Ishikawa (cell line): ENCODE measurements around the gene SLC28A3.

Source experiments
- CEBPB ChIP-seq: IDR thresholded peaks from 2 replicates; pipeline ENCODE4 v1.6.1; 2012
- CREB1 ChIP-seq: IDR thresholded peaks from 2 replicates; pipeline ENCODE4 v1.6.1; 2012; ENCODE audit warnings: low read depth
- EGR1 ChIP-seq: IDR thresholded peaks from 2 replicates; pipeline ENCODE4 v1.6.1; 2012
- EP300 ChIP-seq: IDR thresholded peaks from 2 replicates; pipeline ENCODE4 v1.6.1; 2012; ENCODE audit warnings: borderline replicate concordance
- FOXM1 ChIP-seq: IDR thresholded peaks from 2 replicates; pipeline ENCODE4 v1.6.1; 2012; ENCODE audit warnings: low read depth, borderline replicate concordance
- MAX ChIP-seq: IDR thresholded peaks from 2 replicates; pipeline ENCODE4 v1.6.1; 2012
- NFIC ChIP-seq: IDR thresholded peaks from 2 replicates; pipeline ENCODE4 v1.6.1; 2012
- RAD21 ChIP-seq: IDR thresholded peaks from 2 replicates; pipeline ENCODE4 v1.6.1; 2012; ENCODE audit warnings: low read depth
- REST ChIP-seq: IDR thresholded peaks from 2 replicates; pipeline ENCODE4 v1.6.1; 2012; ENCODE audit warnings: low read depth, mild to moderate bottlenecking
- TAF1 ChIP-seq: IDR thresholded peaks from 2 replicates; pipeline ENCODE4 v1.6.1; 2012; ENCODE audit warnings: low read depth, mild to moderate bottlenecking
- TCF12 ChIP-seq: IDR thresholded peaks from 2 replicates; pipeline ENCODE4 v1.6.1; 2012; ENCODE audit warnings: low read depth
- TEAD4 ChIP-seq: IDR thresholded peaks from 2 replicates; pipeline ENCODE4 v1.6.1; 2012
- YY1 ChIP-seq: IDR thresholded peaks from 2 replicates; pipeline ENCODE4 v1.6.1; 2012; ENCODE audit warnings: low read depth
- ZBTB7A ChIP-seq: IDR thresholded peaks from 2 replicates; pipeline ENCODE4 v1.6.1; 2012; ENCODE audit warnings: low read depth
- TF ChIP-seq, protein P1 (sequence below): IDR thresholded peaks from 2 replicates; pipeline ENCODE4 v1.6.1; 2012

The SLC28A3 gene

DNA sequence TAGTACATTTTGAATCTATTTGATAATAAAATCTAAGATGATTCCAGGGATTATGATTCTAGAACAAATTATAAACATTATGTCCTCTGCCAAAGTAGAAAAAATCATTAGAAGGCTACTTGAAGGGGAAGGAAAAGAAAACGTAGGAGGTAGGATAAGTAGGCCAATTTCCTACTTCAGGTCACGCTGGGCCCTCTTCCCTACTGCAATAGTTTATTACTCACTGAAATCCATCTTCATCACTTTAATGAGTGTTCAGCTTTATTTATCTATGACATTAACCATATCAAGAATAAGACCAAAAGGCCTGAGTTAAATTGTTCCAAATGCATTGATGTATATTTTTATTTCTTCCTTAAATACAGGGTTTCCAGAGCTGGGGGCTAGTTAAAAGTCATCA is 21.6 kb downstream of the SLC28A3 start:
- TF ChIP-seq TAF1 (no peak), ZBTB7A (no peak), EP300 (no peak), RAD21 (no peak), NFIC (no peak), TEAD4 (no peak), FOXM1 (no peak), REST (no peak), CEBPB (no peak), TCF12 (no peak), CREB1 (no peak), MAX (no peak), EGR1 (no peak)
- TF ChIP-seq, protein P1, sequence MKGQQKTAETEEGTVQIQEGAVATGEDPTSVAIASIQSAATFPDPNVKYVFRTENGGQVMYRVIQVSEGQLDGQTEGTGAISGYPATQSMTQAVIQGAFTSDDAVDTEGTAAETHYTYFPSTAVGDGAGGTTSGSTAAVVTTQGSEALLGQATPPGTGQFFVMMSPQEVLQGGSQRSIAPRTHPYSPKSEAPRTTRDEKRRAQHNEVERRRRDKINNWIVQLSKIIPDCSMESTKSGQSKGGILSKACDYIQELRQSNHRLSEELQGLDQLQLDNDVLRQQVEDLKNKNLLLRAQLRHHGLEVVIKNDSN: no peak

- TF ChIP-seq TAF1 (no peak), ZBTB7A (no peak), FOXM1 (no peak), EGR1 (no peak), EP300 (no peak), NFIC (no peak), TCF12 (no peak), MAX (no peak), YY1 (no peak), RAD21 (no peak), TEAD4 (no peak), CREB1 (no peak), REST (no peak)
- TF ChIP-seq, protein P1: no peak
Observed at GRCh38 chr9:84317563-84317962, 23.0 kb downstream of the SLC28A3 start.

DNA sequence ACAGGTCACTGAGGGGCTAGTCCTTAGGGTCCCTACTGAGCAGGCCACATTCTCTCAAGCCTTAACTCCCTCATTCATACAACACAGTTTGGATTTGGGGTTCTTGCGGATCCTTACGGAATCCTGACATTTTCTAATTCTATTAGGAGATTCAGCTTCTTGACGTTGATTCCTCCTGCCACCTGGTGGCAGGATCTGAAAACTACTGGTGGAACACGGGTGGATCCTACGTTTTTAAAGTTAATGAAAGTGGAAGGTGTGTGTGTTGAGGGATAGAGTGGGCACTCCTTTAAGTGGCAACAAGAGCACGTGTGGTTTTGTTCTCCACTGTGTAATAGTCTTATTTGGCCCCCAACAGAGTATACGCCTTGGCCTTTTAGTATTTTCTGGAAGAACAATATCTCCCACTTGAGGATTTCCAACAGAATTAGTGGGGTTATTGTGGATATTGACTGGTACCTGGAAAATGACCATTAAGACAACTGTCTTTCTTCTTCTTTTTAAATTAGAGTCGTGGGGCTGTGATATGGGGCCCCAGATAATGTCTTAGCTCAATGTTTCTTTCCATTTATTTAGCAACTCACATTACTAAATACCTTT is 25.2 kb downstream of the SLC28A3 start:
- TF ChIP-seq TAF1: no peak
- TF ChIP-seq CREB1: no peak
- no peak for TF ChIP-seq ZBTB7A
- TF ChIP-seq RAD21: peak; percentile 75

- TF ChIP-seq TCF12 (no peak), CREB1 (no peak), CEBPB (no peak), REST (no peak), TEAD4 (no peak), TAF1 (no peak), ZBTB7A (no peak), FOXM1 (no peak), EGR1 (no peak), MAX (no peak), YY1 (no peak), EP300 (no peak), NFIC (no peak), RAD21 (no peak)
- TF ChIP-seq, protein P1: no peak
Observed at GRCh38 chr9:84314306-84314705, 26.3 kb downstream of the SLC28A3 start.
